ENCODE data around the gene MYB. TPM values are rescaled to one million over a fixed set of nuclear protein-coding genes. Genes with fewer than 3 reads are reported as not detected.

Gene MYB
- total and polyA plus RNA-seq, 2 of the 8 experiments (the other 6 are each of a cell fraction or from before 2014, with no cell fraction given) = 4.0 to 7.6 TPM

DNA sequence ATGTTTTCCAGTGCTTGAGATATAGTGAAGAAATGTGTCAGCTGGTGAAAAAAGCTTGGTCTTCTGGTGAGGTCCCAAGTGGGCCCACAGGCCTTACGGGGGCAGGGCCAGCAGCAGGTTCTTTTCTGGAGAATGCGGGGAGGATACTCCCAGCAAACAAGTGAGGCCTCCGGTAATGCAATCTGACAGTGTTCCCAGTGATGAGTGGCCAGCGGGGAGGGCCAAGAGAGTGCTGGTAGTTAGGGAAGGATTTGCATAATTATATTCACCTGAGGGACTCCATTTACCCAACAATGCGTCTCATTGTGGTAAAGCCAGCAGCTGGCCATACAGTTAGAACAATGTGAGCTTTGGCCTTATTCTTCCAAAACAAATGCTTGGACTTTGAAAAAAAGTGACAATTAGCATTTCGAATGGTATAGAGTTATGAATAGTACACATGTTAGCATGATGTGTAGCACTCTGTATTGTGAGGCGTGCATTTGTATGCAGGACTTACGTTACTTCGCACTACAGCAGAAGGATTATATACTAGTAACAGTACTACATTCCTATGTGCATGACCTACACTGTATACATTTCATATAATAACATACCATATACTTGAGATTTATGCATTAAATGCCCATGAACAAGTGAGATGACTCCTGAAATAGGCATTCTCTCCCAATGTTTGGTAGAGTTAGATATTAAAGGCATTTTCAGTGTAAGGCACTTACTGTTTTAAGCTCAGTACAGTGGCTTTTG is 69.8 kb downstream of the MYB start (continued):
- TF ChIP-seq CHD7 (IDR thresholded peaks at IDR 0.05; ENCODE audit: insufficient replicate concordance, low read length) (peak; percentile 87), CBX5 (IDR thresholded peaks at IDR 0.05; ENCODE audit: low read depth, low read length) (no peak), SUZ12 (IDR thresholded peaks at IDR 0.05; ENCODE audit: low read length) (0 out of 2 replicates have a peak, but pooled peaks have one; percentile 25), HDAC2 (IDR thresholded peaks at IDR 0.05; ENCODE audit: borderline replicate concordance in 1 of 2, low read depth in 2 of 2, low read length in 2 of 2) (peak in 1 of 2 experiments; percentile 51; a peak in 1 of 4 replicates), MAFK (IDR thresholded peaks at IDR 0.05; ENCODE audit: low read depth, low read length) (no peak), SP1 (IDR thresholded peaks at IDR 0.05; ENCODE audit: low read depth, low read length) (no peak), POLR2A (IDR thresholded peaks at IDR 0.05; ENCODE audit: control extremely low read depth in 1 of 2, low read depth in 2 of 2, low read length in 2 of 2) (peak in 1 of 2 experiments; percentile 27; a peak in 1 of 3 replicates), NANOG (IDR thresholded peaks at IDR 0.05; ENCODE audit: insufficient read depth, low read depth, low read length, poor library complexity, severe bottlenecking) (peak; percentile 78), YY1 (IDR thresholded peaks at IDR 0.05; ENCODE audit: low read depth, low read length) (0 out of 2 replicates have a peak, but pooled peaks have one; percentile 56)

All from H1 (cell line).